Body of pancreas (tissue), 4 donors: ENCODE data around the gene KMT5C. TPM values are rescaled to one million over a fixed set of nuclear protein-coding genes. Genes with fewer than 3 reads are reported as not detected.

Experiments
- ATAC-seq: fragments of 150-250 bp; one replicate; pipeline ENCODE4 v1.9.1; 2016
- DNase-seq, 4 donors: peaks; one replicate each; pipeline ENCODE4 v3.0.0-alpha.2; 2019
- H3K27ac ChIP-seq, 4 donors: fragments of 200-600 bp; sonication (generic); 1 replicate in 3 of 4; 2 replicates in 1 of 4; pipeline versions ENCODE4 v1.5.1 to v1.6.1; 2016 to 2019; ENCODE audit warnings: mild to moderate bottlenecking in 1 of 4, mixed read lengths in 1 of 4, moderate library complexity in 1 of 4
- H3K27me3 ChIP-seq, 2 donors: fragments of 200-600 bp; sonication (generic); one replicate each; pipeline ENCODE4 v1.6.0; 2016; ENCODE audit warnings: mild to moderate bottlenecking in 1 of 2
- H3K36me3 ChIP-seq, 2 donors: fragments of 200-600 bp; sonication (generic); replicated peaks in 1 of 2; 2 replicates each; pipeline ENCODE4 v1.5.1; 2016; ENCODE audit warnings: low read depth in 2 of 2; ENCODE audit not compliant: insufficient read depth in 1 of 2
- H3K4me1 ChIP-seq: fragments of 200-600 bp; sonication (generic); one replicate; pipeline ENCODE4 v1.6.0; 2016
- H3K4me3 ChIP-seq, 2 donors: fragments of 200-600 bp; sonication (generic); 1 replicate in 1 of 2; 2 replicates in 1 of 2; pipeline ENCODE4 v1.5.1; 2016 to 2019
- H3K9me3 ChIP-seq, 3 donors: fragments of 200-600 bp; sonication (generic); 1 replicate in 2 of 3; 2 replicates in 1 of 3; pipeline ENCODE4 v1.5.1; 2016
- CTCF ChIP-seq, 7 experiments: fragments of 450-650 bp in 4 of 7; fragments of 200-600 bp in 3 of 7; sonication (generic) in 3 of 7; IDR thresholded peaks; one replicate each; pipeline ENCODE4 v1.5.1; 2016 to 2019; ENCODE audit warnings: antibody characterized with exemption in 7 of 7
- POLR2A ChIP-seq, 3 donors: fragments of 450-650 bp; IDR thresholded peaks; one replicate each; pipeline ENCODE4 v1.6.1; 2016; ENCODE audit warnings: antibody characterized with exemption in 3 of 3, mild to moderate bottlenecking in 2 of 3
- WGBS, 2 donors: methylation state at CpG; one replicate each; pipeline ENCODE4 v1.1.5; 2017; 5-methylcytosine and 5-hydroxymethylcytosine counted together
- intact Hi-C: fragments of 100-400 bp; cut with DNase I; formaldehyde crosslinking; loops from one replicate; pipeline ENCODE4 v1.15.1; 2023
- total RNA-seq, 2 donors: library from RNA; depleted of rRNA; stranded (reverse); fragments of >200 nt; gene quantifications; one replicate each; pipeline ENCODE4 v1.1.0, GENCODE V29; 2016

Gene KMT5C
- total RNA-seq, 2 donors from 2014 or later: 14.8 to 17.6 TPM

DNA sequence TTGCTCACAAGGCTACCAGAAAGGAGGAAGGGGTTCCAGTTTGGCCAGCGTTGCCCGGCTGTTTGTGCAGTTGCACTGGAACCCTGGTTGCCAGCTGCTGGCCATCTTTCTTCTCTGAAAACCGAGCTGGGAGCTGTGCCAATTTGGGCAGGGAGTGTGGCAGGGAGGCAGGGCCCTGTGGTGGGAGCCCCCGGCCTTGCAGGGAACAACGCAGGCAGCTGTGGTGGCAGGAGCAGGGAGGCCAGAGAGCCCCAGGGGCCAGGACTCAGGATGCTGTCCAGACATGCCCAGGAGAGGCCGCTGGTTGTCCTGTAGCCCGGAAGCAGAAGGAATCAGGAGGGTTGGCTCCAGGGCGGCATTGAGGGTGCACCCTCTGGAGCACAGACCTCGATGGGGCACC, 4.8 kb downstream of the KMT5C start:
- Histone ChIP-seq H3K36me3 (peaks cover 0 to 1% of the 10 kb centered on the region in 2 donors), H3K4me3 (no peak overlapping the region), H3K27ac (no peak overlapping the region), H3K4me1 (peaks cover 16% of the 10 kb centered on the region), H3K27me3 (no peaks in the 10 kb centered on the region), H3K9me3 (no peaks in the 10 kb centered on the region)
- TF ChIP-seq POLR2A (IDR thresholded peaks at IDR 0.05) (no peak), CTCF (IDR thresholded peaks at IDR 0.05) (no peak)
- ATAC-seq: no peak
- intact Hi-C loops: no loop called here
- WGBS, 2 donors: 84 to 90% methylated on average over 2 to 9 of the region's 9 CpGs
- no peak for DNase-seq

GRCh38 chr19:55345101-55345817, 5.6 kb downstream of the KMT5C start:
- intact Hi-C loops: no loop called here
- H3K36me3 ChIP-seq: peaks cover 0 to 1% of the 10 kb centered on the region in 2 donors
- WGBS, 2 donors: 89 to 90% methylated on average over 22 of the region's 22 CpGs

GRCh38 chr19:55345818-55346724, 6.4 kb downstream of the KMT5C start:
- DNase-seq (peak in 2 of 4 donors; percentile 34 to 38), ATAC-seq (no peak)
- Histone ChIP-seq H3K36me3 (peaks cover 0 to 1% of the 10 kb centered on the region in 2 donors), H3K9me3 (no peaks in the 10 kb centered on the region), H3K27ac (no peak overlapping the region), H3K4me1 (peaks cover 5% of the 10 kb centered on the region), H3K4me3 (no peak overlapping the region), H3K27me3 (no peaks in the 10 kb centered on the region)
- WGBS, 2 donors: 80 to 86% methylated on average over 16 to 41 of the region's 43 CpGs
- intact Hi-C loops: no loop called here
- TF ChIP-seq POLR2A (IDR thresholded peaks at IDR 0.05) (no peak), CTCF (IDR thresholded peaks at IDR 0.05) (no peak)

More at GRCh38 chr19:55345101-55345817, 5.6 kb downstream of the KMT5C start:
- DNase-seq (no peak), ATAC-seq (no peak)
- H3K27me3 ChIP-seq: no peaks in the 10 kb centered on the region
- no peak overlapping the region for H3K4me3 ChIP-seq
- no peaks in the 10 kb centered on the region for H3K9me3 ChIP-seq
- H3K4me1 ChIP-seq: peaks cover 13% of the 10 kb centered on the region
- H3K27ac ChIP-seq: no peak overlapping the region
- TF ChIP-seq CTCF (IDR thresholded peaks at IDR 0.05) (no peak), POLR2A (IDR thresholded peaks at IDR 0.05) (no peak)

DNA sequence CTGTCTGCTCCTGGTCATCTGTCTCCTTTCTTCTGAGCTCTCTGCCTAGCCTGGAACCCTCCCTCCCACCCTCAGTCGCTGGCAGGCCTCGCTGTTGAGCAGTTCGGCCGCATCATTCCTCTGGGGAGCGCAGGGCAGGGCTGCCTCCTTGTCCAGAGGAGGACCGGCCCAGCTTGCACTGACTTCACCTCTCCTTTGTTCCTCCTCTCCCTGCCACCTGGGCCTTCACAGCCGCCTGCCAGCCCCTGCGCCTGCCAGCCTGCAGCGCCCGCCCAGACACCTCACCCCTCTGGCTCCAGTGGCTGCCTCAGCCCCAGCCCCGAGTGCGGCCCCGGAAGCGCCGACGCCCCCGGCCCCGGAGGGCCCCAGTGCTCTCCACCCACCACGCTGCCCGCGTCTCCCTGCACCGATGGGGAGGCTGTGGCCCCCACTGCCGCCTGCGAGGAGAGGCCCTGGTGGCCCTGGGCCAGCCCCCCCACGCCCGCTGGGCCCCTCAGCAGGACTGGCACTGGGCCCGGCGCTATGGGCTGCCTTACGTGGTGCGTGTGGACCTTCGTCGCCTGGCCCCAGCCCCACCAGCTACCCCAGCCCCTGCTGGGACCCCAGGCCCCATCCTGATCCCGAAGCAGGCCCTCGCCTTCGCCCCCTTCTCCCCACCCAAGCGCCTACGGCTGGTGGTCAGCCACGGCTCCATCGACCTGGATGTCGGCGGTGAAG, 7.2 kb downstream of the KMT5C start:
- WGBS, 2 donors: 95 to 100% methylated on average over 7 to 25 of the region's 41 CpGs
- no peaks in the 10 kb centered on the region for H3K4me1 ChIP-seq
- peaks cover 0 to 2% of the 10 kb centered on the region in 2 donors for H3K27me3 ChIP-seq
- ATAC-seq (no peak), DNase-seq (no peak)
- intact Hi-C loops: no loop called here
- no peak for TF ChIP-seq POLR2A (IDR thresholded peaks at IDR 0.05)
- no peak for TF ChIP-seq CTCF (IDR thresholded peaks at IDR 0.05)
- H3K27ac ChIP-seq: no peak overlapping the region
- no peak overlapping the region for H3K4me3 ChIP-seq
- no peaks in the 10 kb centered on the region for H3K9me3 ChIP-seq
- H3K36me3 ChIP-seq: peaks cover 0 to 1% of the 10 kb centered on the region in 2 donors
